Measurements from ENCODE around the gene R3HDM4. TPM values are rescaled to one million over a fixed set of nuclear protein-coding genes. Genes with fewer than 3 reads are reported as not detected.

R3HDM4 gene
- total and polyA plus RNA-seq, 9 of the 15 experiments (the other 6 are each of a cell fraction or from before 2014, with no cell fraction given): 3.2 to 154 (median 59.0) TPM

- TF ChIP-seq NCOA4 (IDR thresholded peaks at IDR 0.05; ENCODE audit: partially characterized antibody) (no peak), CTCFL (IDR thresholded peaks at IDR 0.05; ENCODE audit: borderline replicate concordance, insufficient read depth, low read depth, low read length, poor library complexity, severe bottlenecking) (peak; percentile 33), CHD7 (IDR thresholded peaks at IDR 0.05; ENCODE audit: low read depth, low read length) (no peak), KAT8 (IDR thresholded peaks at IDR 0.05; ENCODE audit: low read depth) (no peak), ZNF239 (CRISPR knock-in tag; IDR thresholded peaks at IDR 0.05) (no peak), ZNF561 (CRISPR knock-in tag; conservative IDR thresholded peaks at IDR 0.05) (no peak), SRSF3 (IDR thresholded peaks at IDR 0.05; ENCODE audit: insufficient read depth, low read length) (no peak), CREBBP (IDR thresholded peaks at IDR 0.05; ENCODE audit: low read depth, low read length) (no peak), FIP1L1 (IDR thresholded peaks at IDR 0.05; ENCODE audit: low read depth, low read length, poor library complexity, severe bottlenecking) (peak; percentile 72), LARP7 (IDR thresholded peaks at IDR 0.05) (no peak), TAF9B (IDR thresholded peaks at IDR 0.05; ENCODE audit: partially characterized antibody) (no peak), JUND (IDR thresholded peaks at IDR 0.05; ENCODE audit: borderline replicate concordance, low read depth, low read length) (0 out of 2 replicates have a peak, but pooled peaks have one; percentile 18), JUND (tag; IDR thresholded peaks at IDR 0.05; ENCODE audit: borderline replicate concordance, low read depth, low read length) (peak; percentile 9; the same call in 1 of the 3 replicates), BCL6 (CRISPR knock-in tag; IDR thresholded peaks at IDR 0.05) (no peak), SMARCA5 (IDR thresholded peaks at IDR 0.05) (peak; percentile 98)
These were observed 41.9 kb upstream of the R3HDM4 start (continued) for GRCh38 chr19:954672-955494.

Data from K562 (cell line).